ENCODE results near the gene THOC5. TPM values are rescaled to one million over a fixed set of nuclear protein-coding genes. Genes with fewer than 3 reads are reported as not detected.

THOC5 gene
- total and polyA plus RNA-seq, 2 of the 4 experiments (the other 2 are of a cell fraction): 68.4 to 73.7 TPM

DNA sequence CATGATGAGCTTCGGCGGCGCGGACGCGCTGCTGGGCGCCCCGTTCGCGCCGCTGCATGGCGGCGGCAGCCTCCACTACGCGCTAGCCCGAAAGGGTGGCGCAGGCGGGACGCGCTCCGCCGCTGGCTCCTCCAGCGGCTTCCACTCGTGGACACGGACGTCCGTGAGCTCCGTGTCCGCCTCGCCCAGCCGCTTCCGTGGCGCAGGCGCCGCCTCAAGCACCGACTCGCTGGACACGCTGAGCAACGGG is 73.4 kb downstream of the THOC5 start:
- H3K9ac ChIP-seq (ENCODE audit: low read depth, low read length): no peak overlapping the region
- H3K4me3 ChIP-seq (ENCODE audit: insufficient read depth, low read depth, low read length): peak overlapping the region; percentile 31; the same call in 1 of the 2 replicates
- CTCF ChIA-PET: no interaction called here
- 7% methylated on average over 22 of the region's 39 CpGs; no CpG with 5 or more reads in 1 of the 2 experiments for WGBS, 2 experiments (ENCODE audit: extremely low coverage in 2 of 2, insufficient read length in 1 of 2)
- in situ Hi-C loops (cut with MboI; ENCODE audit: low sequenced_read_pairs): no loop called here
- no peak overlapping the region for H4K8ac ChIP-seq (ENCODE audit: low read depth in 2 of 2, low read length in 2 of 2)
- intact Hi-C loops (cut with micrococcal nuclease): no loop called here
- H3K79me1 ChIP-seq (ENCODE audit: low read depth in 1 of 2, low read length in 2 of 2): no peaks in the 10 kb centered on the region
- no peak overlapping the region for H3K18ac ChIP-seq (ENCODE audit: low read depth, low read length)
- H3K9me1 ChIP-seq (ENCODE audit: insufficient read depth, low read length): no peaks in the 10 kb centered on the region
- peaks cover 65% of the 10 kb centered on the region for H3K27me3 ChIP-seq (ENCODE audit: control insufficient read depth, insufficient read depth, low read length)
- BruUV-seq (replicated peaks): no TSS peak
- dilution Hi-C loops (cut with HindIII; ENCODE audit: low sequenced_read_pairs, unreplicated experiment): no loop called here
- H3K9me3 ChIP-seq (ENCODE audit: control insufficient read depth, insufficient read depth, low read length): no peaks in the 10 kb centered on the region
- H2AK9ac ChIP-seq (replicated peaks; ENCODE audit: low read depth, low read length, poor library complexity): no peak overlapping the region
- no peak overlapping the region for H2BK20ac ChIP-seq (ENCODE audit: low read depth, low read length)
- H2AFZ ChIP-seq (replicated peaks; ENCODE audit: low read length, poor library complexity): peak overlapping the region; percentile 77
- H2BK120ac ChIP-seq (ENCODE audit: low read depth, low read length): no peak overlapping the region
- no peaks in the 10 kb centered on the region for H3K4me1 ChIP-seq (ENCODE audit: control insufficient read depth, insufficient read depth, low read length)
- H3K4ac ChIP-seq (ENCODE audit: low read depth, low read length): no peak overlapping the region
- no peak overlapping the region for H2BK15ac ChIP-seq (ENCODE audit: low read depth, low read length)
- no peak overlapping the region for H3K56ac ChIP-seq (ENCODE audit: extremely low read depth, insufficient read depth, low read length)
- no peak overlapping the region for H3K23ac ChIP-seq (ENCODE audit: low read depth, low read length)
- H2BK5ac ChIP-seq (ENCODE audit: low read depth, low read length, poor library complexity, severe bottlenecking): no peak overlapping the region
- H4K5ac ChIP-seq (ENCODE audit: low read depth, low read length): no peak overlapping the region
- DNase-seq (no peak), ATAC-seq (ENCODE audit: low read depth) (no peak)
- POLR2A ChIA-PET (ENCODE audit: unreplicated experiment): no interaction called here
- H3K4me2 ChIP-seq (ENCODE audit: low read depth, low read length): no peak overlapping the region; the same call in 1 of the 2 replicates
- no peak overlapping the region for H3K27ac ChIP-seq (ENCODE audit: insufficient read depth, low read length)
- no peaks in the 10 kb centered on the region for H3K36me3 ChIP-seq (ENCODE audit: control insufficient read depth, insufficient read depth, low read length)
- H4K20me1 ChIP-seq (ENCODE audit: insufficient read depth, low read length): peaks cover 13% of the 10 kb centered on the region; the same call in 1 of the 2 replicates
- no peak for TF ChIP-seq NFE2L2 (IDR thresholded peaks at IDR 0.05; ENCODE audit: low read depth, low read length)
- H2AK5ac ChIP-seq (ENCODE audit: low read depth, low read length): no peak overlapping the region
- no peak overlapping the region for H4K91ac ChIP-seq (ENCODE audit: insufficient read depth, low read depth, low read length)
- no peak overlapping the region for H3K14ac ChIP-seq (replicated peaks; ENCODE audit: low read depth, low read length)
